HG02884 (cell line): Measurements from ENCODE around the gene DLX1.
A peak's percentile ranks its signal among the peaks of the same experiment; 100 is the strongest.

Source experiments
- ATAC-seq: cut with Tn5 transposase; IDR thresholded peaks from one replicate; pipeline ENCODE4 v1.9.1; 2021; ENCODE audit warnings: mild to moderate bottlenecking, moderate library complexity; ENCODE audit not compliant: unreplicated experiment

The DLX1 gene

GRCh38 chr2:172096626-172097547 lies 11.6 kb downstream of the DLX1 start:
- ATAC-seq = no peak

GRCh38 chr2:172097557-172098131 lies 12.3 kb downstream of the DLX1 start:
- no peak for ATAC-seq

- ATAC-seq = no peak
Measured at GRCh38 chr2:172098287-172098649, 13.0 kb downstream of the DLX1 start.

GRCh38 chr2:172098650-172099471 lies 13.6 kb downstream of the DLX1 start:
- ATAC-seq = no peak

GRCh38 chr2:172099472-172100079 lies 14.3 kb downstream of the DLX1 start:
- no peak for ATAC-seq

- ATAC-seq = no peak
Measured at GRCh38 chr2:172100080-172100934, 15.0 kb downstream of the DLX1 start.

GRCh38 chr2:172100935-172101820 lies 15.9 kb downstream of the DLX1 start:
- ATAC-seq = no peak

- no peak for ATAC-seq
Measured at GRCh38 chr2:172101821-172102390, 16.6 kb downstream of the DLX1 start.

- ATAC-seq = peak; percentile 60
Measured at GRCh38 chr2:172102391-172103359, 17.4 kb downstream of the DLX1 start, which contains the start of gene DLX2. Gene DLX2 (minus strand): TSS chr2:172102900. CDS start chr2:172102538, 362 bp downstream.

- no peak for ATAC-seq
Measured at GRCh38 chr2:172103471-172104272, 18.4 kb downstream of the DLX1 start.

- no peak for ATAC-seq
Measured at GRCh38 chr2:172105471-172106107, 20.3 kb downstream of the DLX1 start.

GRCh38 chr2:172106108-172106961 lies 21.0 kb downstream of the DLX1 start:
- no peak for ATAC-seq

GRCh38 chr2:172107690-172108586 lies 22.6 kb downstream of the DLX1 start:
- ATAC-seq = no peak

- ATAC-seq = no peak
Measured at GRCh38 chr2:172108587-172108930, 23.3 kb downstream of the DLX1 start.
